GM18526 (cell line): ENCODE results near the gene TRIM27.

ENCODE experiments used
- POLR2A ChIP-seq: IDR thresholded peaks from 3 replicates; pipeline ENCODE4 v1.6.1; 2011; ENCODE audit not compliant: insufficient read length; ENCODE audit errors: extremely low read depth

The TRIM27 gene

GRCh38 chr6:28856620-28857005 is 67.2 kb downstream of the TRIM27 start:
- no peak for TF ChIP-seq POLR2A
